Esophagus (tissue), 2 donors: ENCODE data around the gene PDE3A. TPM values are rescaled to one million over a fixed set of nuclear protein-coding genes. Genes with fewer than 3 reads are reported as not detected.
"Not testable (repeated sequence)": the region's sequence is repeated elsewhere in the genome, so short reads cannot be mapped to it uniquely, and the experiment has no call there.

Experiments used
- H3K27ac ChIP-seq, 2 donors: one replicate each; pipeline ENCODE4 v1.5.1; 2013; ENCODE audit warnings: low read depth in 2 of 2, mild to moderate bottlenecking in 2 of 2, inconsistent platforms in 1 of 2, low read length in 1 of 2, moderate library complexity in 1 of 2
- H3K27me3 ChIP-seq, 2 donors: one replicate each; pipeline ENCODE4 v1.6.1; 2013; ENCODE audit warnings: low read length in 2 of 2, control low read depth in 1 of 2, mild to moderate bottlenecking in 1 of 2; ENCODE audit not compliant: insufficient read depth in 2 of 2, control insufficient read depth in 1 of 2
- H3K36me3 ChIP-seq, 2 donors: one replicate each; pipeline ENCODE4 v1.6.1; 2013; ENCODE audit warnings: low read length in 1 of 2; ENCODE audit not compliant: control insufficient read depth in 2 of 2, insufficient read depth in 2 of 2
- H3K4me1 ChIP-seq, 2 donors: one replicate each; pipeline ENCODE4 v1.6.1; 2013; ENCODE audit warnings: low read length in 1 of 2; ENCODE audit not compliant: control insufficient read depth in 2 of 2, insufficient read depth in 2 of 2
- H3K4me3 ChIP-seq, 2 donors: one replicate each; pipeline ENCODE4 v1.5.1; 2013; ENCODE audit warnings: low read length in 2 of 2, mild to moderate bottlenecking in 2 of 2, low read depth in 1 of 2, moderate library complexity in 1 of 2
- H3K9me3 ChIP-seq, 2 donors: one replicate each; pipeline ENCODE4 v1.6.1; 2013; ENCODE audit warnings: mild to moderate bottlenecking in 2 of 2, low read depth in 1 of 2, low read length in 1 of 2, moderate library complexity in 1 of 2; ENCODE audit not compliant: control insufficient read depth in 2 of 2, insufficient read depth in 1 of 2
- WGBS, 2 donors: extraction: QIAGEN DNeasy Blood & Tissue Kit; methylation state at CpG; one replicate each; pipeline ENCODE4 v1.1.7; 2013; 5-methylcytosine and 5-hydroxymethylcytosine counted together
- polyA plus RNA-seq, 2 donors: library from polyadenylated mRNA; stranded (reverse); fragments of 200-250 nt; gene quantifications; one replicate each; pipeline ENCODE4 v1.2.3, GENCODE V29; 2013
- donor health status: healthy with polysubstance abuse.
- donor health status: Bipolar disorder and iron deficiency.

Gene PDE3A
- polyA plus RNA-seq: 1 to 10 TPM in 1 of 2 donors, under 1 TPM in 1; 0.53 to 1.0 TPM

- peaks cover 0 to 3% of the 10 kb centered on the region in 2 donors for H3K27me3 ChIP-seq
- peak within 1 kb of the TSS; percentile 56 to 68 for H3K4me3 ChIP-seq
- H3K4me1 ChIP-seq: peaks cover 0 to 10% of the 10 kb centered on the region in 2 donors
- H3K36me3 ChIP-seq: no peaks in the 10 kb centered on the region
- WGBS, 2 donors: 1 to 2% methylated on average over 24 of the region's 24 CpGs
- H3K27ac ChIP-seq: peak within 1 kb of the TSS; percentile 81 to 86
- H3K9me3 ChIP-seq: no peaks in the 10 kb centered on the region
Observed at GRCh38 chr12:20368114-20368650, at the start of gene PDE3A. PDE3A (plus strand) TSS chr12:20368537; CDS start chr12:20369285, 748 bp downstream.

GRCh38 chr12:20319366-20319765 is 49.0 kb upstream of the PDE3A start:
- Histone ChIP-seq H3K27me3 (no peaks in the 10 kb centered on the region), H3K27ac (no peak overlapping the region), H3K9me3 (no peaks in the 10 kb centered on the region), H3K36me3 (no peaks in the 10 kb centered on the region), H3K4me3 (no peak overlapping the region), H3K4me1 (no peaks in the 10 kb centered on the region)
- 65 to 66% methylated on average over 4 of the region's 4 CpGs for WGBS, 2 donors

GRCh38 chr12:20320552-20320951 is 47.8 kb upstream of the PDE3A start:
- no peak overlapping the region for H3K27ac ChIP-seq
- H3K9me3 ChIP-seq: no peaks in the 10 kb centered on the region
- 52 to 57% methylated on average over 4 of the region's 4 CpGs for WGBS, 2 donors
- H3K27me3 ChIP-seq: no peaks in the 10 kb centered on the region
- H3K36me3 ChIP-seq: no peaks in the 10 kb centered on the region
- no peaks in the 10 kb centered on the region for H3K4me1 ChIP-seq
- H3K4me3 ChIP-seq: no peak overlapping the region

- not testable (repeated sequence) for H3K36me3 ChIP-seq, H3K4me1 ChIP-seq, H3K27me3 ChIP-seq, H3K27ac ChIP-seq, H3K4me3 ChIP-seq, H3K9me3 ChIP-seq
- WGBS, 2 donors: 76 to 79% methylated on average over 4 of the region's 4 CpGs
Observed at GRCh38 chr12:20330826-20331505, 37.4 kb upstream of the PDE3A start.

GRCh38 chr12:20339060-20339459 is 29.3 kb upstream of the PDE3A start:
- Histone ChIP-seq H3K36me3 (no peaks in the 10 kb centered on the region), H3K27ac (no peak overlapping the region), H3K9me3 (peaks cover 0 to 3% of the 10 kb centered on the region in 2 donors), H3K4me3 (no peak overlapping the region), H3K4me1 (no peaks in the 10 kb centered on the region), H3K27me3 (no peaks in the 10 kb centered on the region)
- 48 to 71% methylated on average over 2 of the region's 2 CpGs for WGBS, 2 donors

GRCh38 chr12:20342111-20342510 is 26.2 kb upstream of the PDE3A start:
- no peak overlapping the region for H3K4me3 ChIP-seq
- no peaks in the 10 kb centered on the region for H3K9me3 ChIP-seq
- WGBS, 2 donors: 71 to 74% methylated on average over 3 of the region's 3 CpGs
- H3K27me3 ChIP-seq: no peaks in the 10 kb centered on the region
- no peaks in the 10 kb centered on the region for H3K4me1 ChIP-seq
- no peaks in the 10 kb centered on the region for H3K36me3 ChIP-seq
- no peak overlapping the region for H3K27ac ChIP-seq

GRCh38 chr12:20345866-20346265 is 22.5 kb upstream of the PDE3A start:
- Histone ChIP-seq H3K36me3 (no peaks in the 10 kb centered on the region), H3K9me3 (no peaks in the 10 kb centered on the region), H3K27ac (no peak overlapping the region), H3K4me3 (no peak overlapping the region), H3K4me1 (no peaks in the 10 kb centered on the region), H3K27me3 (no peaks in the 10 kb centered on the region)
- 39 to 46% methylated on average over 3 of the region's 3 CpGs for WGBS, 2 donors

- Histone ChIP-seq H3K36me3 (no peaks in the 10 kb centered on the region), H3K9me3 (no peaks in the 10 kb centered on the region), H3K4me3 (no peak overlapping the region), H3K27me3 (no peaks in the 10 kb centered on the region), H3K4me1 (no peaks in the 10 kb centered on the region), H3K27ac (no peak overlapping the region)
Observed at GRCh38 chr12:20350026-20350425, 18.3 kb upstream of the PDE3A start.

- H3K4me3 ChIP-seq: no peak overlapping the region
- no peaks in the 10 kb centered on the region for H3K4me1 ChIP-seq
- no peaks in the 10 kb centered on the region for H3K27me3 ChIP-seq
- no peak overlapping the region for H3K27ac ChIP-seq
- no peaks in the 10 kb centered on the region for H3K9me3 ChIP-seq
- H3K36me3 ChIP-seq: no peaks in the 10 kb centered on the region
- 54 to 57% methylated on average over 5 of the region's 5 CpGs for WGBS, 2 donors
Observed at GRCh38 chr12:20350495-20350894, 17.8 kb upstream of the PDE3A start.

GRCh38 chr12:20351406-20351805 is 16.9 kb upstream of the PDE3A start:
- WGBS, 2 donors: 83 to 85% methylated on average over 4 of the region's 4 CpGs
- H3K27ac ChIP-seq: no peak overlapping the region
- no peaks in the 10 kb centered on the region for H3K36me3 ChIP-seq
- H3K27me3 ChIP-seq: no peaks in the 10 kb centered on the region
- H3K9me3 ChIP-seq: no peaks in the 10 kb centered on the region
- H3K4me1 ChIP-seq: no peaks in the 10 kb centered on the region
- no peak overlapping the region for H3K4me3 ChIP-seq
